Measurements from ENCODE around the gene SPATA31D3. TPM values are rescaled to one million over a fixed set of nuclear protein-coding genes. Genes with fewer than 3 reads are reported as not detected.
"Not testable (repeated sequence)": the region's sequence is repeated elsewhere in the genome, so short reads cannot be mapped to it uniquely, and the experiment has no call there.

SPATA31D3 gene
- total RNA-seq, 2 experiments from 2014 or later = not detected

GRCh38 chr9:81953096-81953495 is 9.8 kb downstream of the SPATA31D3 start:
- Mint-ChIP-seq H3K27me3 (no peaks in the 10 kb centered on the region), H3K4me1 (no peaks in the 10 kb centered on the region), H3K4me3 (no peak overlapping the region), H3K9me3 (peaks cover 10% of the 10 kb centered on the region), H3K27ac (no peak overlapping the region), H3K36me3 (no peaks in the 10 kb centered on the region)
- POLR2A ChIA-PET = no interaction called here
- DNase-seq = no peak
- ATAC-seq (ENCODE audit: low read depth) = no peak

- Mint-ChIP-seq H3K36me3 (no peaks in the 10 kb centered on the region), H3K9me3 (peaks cover 10% of the 10 kb centered on the region), H3K27me3 (no peaks in the 10 kb centered on the region), H3K4me3 (no peak overlapping the region), H3K4me1 (no peaks in the 10 kb centered on the region), H3K27ac (no peak overlapping the region)
- DNase-seq (no peak), ATAC-seq (ENCODE audit: low read depth) (no peak)
- POLR2A ChIA-PET = no interaction called here
These were observed 12.3 kb downstream of the SPATA31D3 start for GRCh38 chr9:81955625-81956024.

GRCh38 chr9:81964218-81965171 is 21.2 kb downstream of the SPATA31D3 start:
- H3K9me3 Mint-ChIP-seq = peaks cover 3% of the 10 kb centered on the region
- no peaks in the 10 kb centered on the region for H3K27me3 Mint-ChIP-seq
- DNase-seq = no peak
- no peaks in the 10 kb centered on the region for H3K4me1 Mint-ChIP-seq
- H3K4me3 Mint-ChIP-seq = no peak overlapping the region
- ATAC-seq (ENCODE audit: low read depth) = no peak
- POLR2A ChIA-PET = no interaction called here
- no peaks in the 10 kb centered on the region for H3K36me3 Mint-ChIP-seq
- H3K27ac Mint-ChIP-seq = no peak overlapping the region

- DNase-seq (no peak), ATAC-seq (ENCODE audit: low read depth) (no peak)
- no peaks in the 10 kb centered on the region for H3K36me3 Mint-ChIP-seq
- no peaks in the 10 kb centered on the region for H3K4me1 Mint-ChIP-seq
- H3K27me3 Mint-ChIP-seq = no peaks in the 10 kb centered on the region
- peaks cover 3% of the 10 kb centered on the region for H3K9me3 Mint-ChIP-seq
- POLR2A ChIA-PET = no interaction called here
- no peak overlapping the region for H3K4me3 Mint-ChIP-seq
- H3K27ac Mint-ChIP-seq = no peak overlapping the region
These were observed 24.7 kb downstream of the SPATA31D3 start for GRCh38 chr9:81968026-81968425.

- no peak overlapping the region for H3K27ac Mint-ChIP-seq
- H3K4me1 Mint-ChIP-seq = no peaks in the 10 kb centered on the region
- H3K9me3 Mint-ChIP-seq = peaks cover 3% of the 10 kb centered on the region
- ATAC-seq (ENCODE audit: low read depth) = no peak
- POLR2A ChIA-PET = no interaction called here
- H3K36me3 Mint-ChIP-seq = no peaks in the 10 kb centered on the region
- no peak for DNase-seq
- no peaks in the 10 kb centered on the region for H3K27me3 Mint-ChIP-seq
- H3K4me3 Mint-ChIP-seq = no peak overlapping the region
These were observed 26.7 kb downstream of the SPATA31D3 start for GRCh38 chr9:81969971-81970370.

GRCh38 chr9:81971727-81972126 is 28.4 kb downstream of the SPATA31D3 start:
- H3K27me3 Mint-ChIP-seq = no peaks in the 10 kb centered on the region
- DNase-seq (no peak), ATAC-seq (ENCODE audit: low read depth) (no peak)
- no peak overlapping the region for H3K27ac Mint-ChIP-seq
- H3K4me1 Mint-ChIP-seq = no peaks in the 10 kb centered on the region
- POLR2A ChIA-PET = no interaction called here
- H3K4me3 Mint-ChIP-seq = no peak overlapping the region
- H3K36me3 Mint-ChIP-seq = no peaks in the 10 kb centered on the region
- peaks cover 4% of the 10 kb centered on the region for H3K9me3 Mint-ChIP-seq

- DNase-seq (no peak), ATAC-seq (ENCODE audit: low read depth) (no peak)
- no peaks in the 10 kb centered on the region for H3K36me3 Mint-ChIP-seq
- H3K4me1 Mint-ChIP-seq = no peaks in the 10 kb centered on the region
- no peaks in the 10 kb centered on the region for H3K27me3 Mint-ChIP-seq
- POLR2A ChIA-PET = no interaction called here
- H3K9me3 Mint-ChIP-seq = peaks cover 6% of the 10 kb centered on the region
- no peak overlapping the region for H3K4me3 Mint-ChIP-seq
- no peak overlapping the region for H3K27ac Mint-ChIP-seq
These were observed 31.5 kb downstream of the SPATA31D3 start for GRCh38 chr9:81974764-81975163.

- POLR2A ChIA-PET = no interaction called here
- Mint-ChIP-seq H3K27me3 (no peaks in the 10 kb centered on the region), H3K9me3 (peaks cover 8% of the 10 kb centered on the region), H3K4me1 (no peaks in the 10 kb centered on the region), H3K36me3 (no peaks in the 10 kb centered on the region), H3K4me3 (no peak overlapping the region), H3K27ac (no peak overlapping the region)
- no peak for DNase-seq
- ATAC-seq (ENCODE audit: low read depth) = no peak
These were observed 33.1 kb downstream of the SPATA31D3 start for GRCh38 chr9:81976351-81976750.

GRCh38 chr9:81979196-81979595 is 35.9 kb downstream of the SPATA31D3 start:
- Mint-ChIP-seq H3K4me1 (no peaks in the 10 kb centered on the region), H3K4me3 (no peak overlapping the region), H3K9me3 (peaks cover 8% of the 10 kb centered on the region), H3K27ac (no peak overlapping the region), H3K36me3 (no peaks in the 10 kb centered on the region), H3K27me3 (no peaks in the 10 kb centered on the region)
- POLR2A ChIA-PET = no interaction called here
- ATAC-seq (ENCODE audit: low read depth) (no peak), DNase-seq (no peak)

- Mint-ChIP-seq H3K36me3 (no peaks in the 10 kb centered on the region), H3K27ac (no peak overlapping the region), H3K4me3 (no peak overlapping the region), H3K4me1 (no peaks in the 10 kb centered on the region), H3K9me3 (peaks cover 5% of the 10 kb centered on the region), H3K27me3 (no peaks in the 10 kb centered on the region)
- POLR2A ChIA-PET = no interaction called here
- no peak for DNase-seq
- no peak for ATAC-seq (ENCODE audit: low read depth)
These were observed 37.3 kb downstream of the SPATA31D3 start for GRCh38 chr9:81980568-81980967.

GRCh38 chr9:81981883-81982282 is 38.6 kb downstream of the SPATA31D3 start:
- Mint-ChIP-seq H3K4me1 (no peaks in the 10 kb centered on the region), H3K9me3 (peaks cover 4% of the 10 kb centered on the region), H3K36me3 (no peaks in the 10 kb centered on the region), H3K27ac (no peak overlapping the region), H3K4me3 (no peak overlapping the region), H3K27me3 (no peaks in the 10 kb centered on the region)
- DNase-seq (no peak), ATAC-seq (ENCODE audit: low read depth) (no peak)
- POLR2A ChIA-PET = no interaction called here

GRCh38 chr9:81984928-81985327 is 41.6 kb downstream of the SPATA31D3 start:
- POLR2A ChIA-PET = no interaction called here
- no peak for DNase-seq
- Mint-ChIP-seq H3K27ac (no peak overlapping the region), H3K4me1 (no peaks in the 10 kb centered on the region), H3K36me3 (no peaks in the 10 kb centered on the region), H3K27me3 (no peaks in the 10 kb centered on the region), H3K4me3 (no peak overlapping the region), H3K9me3 (peaks cover 2% of the 10 kb centered on the region)
- no peak for ATAC-seq (ENCODE audit: low read depth)

GRCh38 chr9:81986051-81986450 is 42.8 kb downstream of the SPATA31D3 start:
- Mint-ChIP-seq H3K4me3 (no peak overlapping the region), H3K36me3 (no peaks in the 10 kb centered on the region), H3K4me1 (no peaks in the 10 kb centered on the region), H3K27ac (no peak overlapping the region), H3K27me3 (no peaks in the 10 kb centered on the region), H3K9me3 (peaks cover 5% of the 10 kb centered on the region)
- ATAC-seq (ENCODE audit: low read depth) = no peak
- DNase-seq = no peak
- POLR2A ChIA-PET = no interaction called here

- H3K36me3 Mint-ChIP-seq; H3K4me1 Mint-ChIP-seq; H3K27ac Mint-ChIP-seq; H3K4me3 Mint-ChIP-seq; POLR2A ChIA-PET; ATAC-seq (ENCODE audit: low read depth); H3K9me3 Mint-ChIP-seq; H3K27me3 Mint-ChIP-seq; DNase-seq: not testable (repeated sequence)
These were observed 45.2 kb downstream of the SPATA31D3 start, which contains the start of gene SPATA31D1 for GRCh38 chr9:81988472-81988871. Gene SPATA31D1, plus strand, starts transcription at chr9:81988772. Its CDS starts 47 bp downstream, at chr9:81988819.
